Measurements from ENCODE around the gene CCSER1. TPM values are rescaled to one million over a fixed set of nuclear protein-coding genes. Genes with fewer than 3 reads are reported as not detected.
"Not testable (repeated sequence)": the region's sequence is repeated elsewhere in the genome, so short reads cannot be mapped to it uniquely, and the experiment has no call there.

CCSER1 gene
- total RNA-seq, 1 experiment from 2014 or later, result 0.98 TPM

GRCh38 chr4:90237751-90238530, 110.7 kb downstream of the CCSER1 start:
- DNase-seq (ENCODE audit: low read depth), result no peak
- in situ Hi-C loops (cut with HindIII; ENCODE audit: low pct_unique_long_range_greater_than_20kb, low sequenced_read_pairs), result no loop called here

- no peak for DNase-seq (ENCODE audit: low read depth)
- in situ Hi-C loops (cut with HindIII; ENCODE audit: low pct_unique_long_range_greater_than_20kb, low sequenced_read_pairs), result no loop called here
Observed at GRCh38 chr4:90240333-90240732, 113.1 kb downstream of the CCSER1 start.

- no peak for DNase-seq (ENCODE audit: low read depth)
- in situ Hi-C loops (cut with HindIII; ENCODE audit: low pct_unique_long_range_greater_than_20kb, low sequenced_read_pairs), result no loop called here
Observed at GRCh38 chr4:90241008-90241407, 113.8 kb downstream of the CCSER1 start.

- DNase-seq (ENCODE audit: low read depth), result no peak
- in situ Hi-C loops (cut with HindIII; ENCODE audit: low pct_unique_long_range_greater_than_20kb, low sequenced_read_pairs), result no loop called here
Observed at GRCh38 chr4:90245837-90246236, 118.6 kb downstream of the CCSER1 start.

GRCh38 chr4:90246816-90247215, 119.6 kb downstream of the CCSER1 start:
- in situ Hi-C loops (cut with HindIII; ENCODE audit: low pct_unique_long_range_greater_than_20kb, low sequenced_read_pairs), result no loop called here
- no peak for DNase-seq (ENCODE audit: low read depth)

GRCh38 chr4:90254357-90254756, 127.2 kb downstream of the CCSER1 start:
- DNase-seq (ENCODE audit: low read depth), result no peak
- in situ Hi-C loops (cut with HindIII; ENCODE audit: low pct_unique_long_range_greater_than_20kb, low sequenced_read_pairs), result no loop called here

- DNase-seq (ENCODE audit: low read depth), result no peak
- in situ Hi-C loops (cut with HindIII; ENCODE audit: low pct_unique_long_range_greater_than_20kb, low sequenced_read_pairs), result no loop called here
Observed at GRCh38 chr4:90274175-90274574, 147.0 kb downstream of the CCSER1 start.

- in situ Hi-C loops (cut with HindIII; ENCODE audit: low pct_unique_long_range_greater_than_20kb, low sequenced_read_pairs), result no loop called here
- no peak for DNase-seq (ENCODE audit: low read depth)
Observed at GRCh38 chr4:90280954-90281353, 153.8 kb downstream of the CCSER1 start.

GRCh38 chr4:90281541-90282355, 154.6 kb downstream of the CCSER1 start:
- in situ Hi-C loops (cut with HindIII; ENCODE audit: low pct_unique_long_range_greater_than_20kb, low sequenced_read_pairs), result no loop called here
- DNase-seq (ENCODE audit: low read depth), result no peak

- no peak for DNase-seq (ENCODE audit: low read depth)
- in situ Hi-C loops (cut with HindIII; ENCODE audit: low pct_unique_long_range_greater_than_20kb, low sequenced_read_pairs), result no loop called here
Observed at GRCh38 chr4:90290345-90290744, 163.2 kb downstream of the CCSER1 start.

GRCh38 chr4:90292438-90292837, 165.2 kb downstream of the CCSER1 start:
- no peak for DNase-seq (ENCODE audit: low read depth)
- in situ Hi-C loops (cut with HindIII; ENCODE audit: low pct_unique_long_range_greater_than_20kb, low sequenced_read_pairs), result no loop called here

GRCh38 chr4:90293320-90293719, 166.1 kb downstream of the CCSER1 start:
- in situ Hi-C loops (cut with HindIII; ENCODE audit: low pct_unique_long_range_greater_than_20kb, low sequenced_read_pairs), result no loop called here

GRCh38 chr4:90299373-90299772, 172.2 kb downstream of the CCSER1 start:
- DNase-seq (ENCODE audit: low read depth), result no peak
- in situ Hi-C loops (cut with HindIII; ENCODE audit: low pct_unique_long_range_greater_than_20kb, low sequenced_read_pairs), result no loop called here

More at GRCh38 chr4:90293320-90293719, 166.1 kb downstream of the CCSER1 start:
- DNase-seq (ENCODE audit: low read depth), result no peak

GRCh38 chr4:90306810-90307209, 179.6 kb downstream of the CCSER1 start:
- no peak for DNase-seq (ENCODE audit: low read depth)
- in situ Hi-C loops (cut with HindIII; ENCODE audit: low pct_unique_long_range_greater_than_20kb, low sequenced_read_pairs), result no loop called here

GRCh38 chr4:90317140-90317539, 189.9 kb downstream of the CCSER1 start:
- peak; percentile 23 for DNase-seq (ENCODE audit: low read depth)
- in situ Hi-C loops (cut with HindIII; ENCODE audit: low pct_unique_long_range_greater_than_20kb, low sequenced_read_pairs), result not testable (repeated sequence)

- peak; percentile 72 for DNase-seq (ENCODE audit: low read depth)
- in situ Hi-C loops (cut with HindIII; ENCODE audit: low pct_unique_long_range_greater_than_20kb, low sequenced_read_pairs), result no loop called here
Observed at GRCh38 chr4:90317785-90318184, 190.6 kb downstream of the CCSER1 start.

GRCh38 chr4:90318193-90318592, 191.0 kb downstream of the CCSER1 start:
- DNase-seq (ENCODE audit: low read depth), result no peak
- in situ Hi-C loops (cut with HindIII; ENCODE audit: low pct_unique_long_range_greater_than_20kb, low sequenced_read_pairs), result no loop called here

GRCh38 chr4:90328558-90328957, 201.4 kb downstream of the CCSER1 start:
- no peak for DNase-seq (ENCODE audit: low read depth)
- in situ Hi-C loops (cut with HindIII; ENCODE audit: low pct_unique_long_range_greater_than_20kb, low sequenced_read_pairs), result no loop called here

GRCh38 chr4:90330546-90330945, 203.4 kb downstream of the CCSER1 start:
- in situ Hi-C loops (cut with HindIII; ENCODE audit: low pct_unique_long_range_greater_than_20kb, low sequenced_read_pairs), result no loop called here
- no peak for DNase-seq (ENCODE audit: low read depth)

Data from Caki2 (cell line).